Activated CD4-positive, alpha-beta T cell treated with anti-CD3 and anti-CD28 coated beads for 48 hours (primary cell): ENCODE results near the gene PPP1R37.

Experiments used
- DNase-seq: peaks from one replicate; pipeline ENCODE4 v3.0.0-alpha.2; 2020

PPP1R37 gene

DNA sequence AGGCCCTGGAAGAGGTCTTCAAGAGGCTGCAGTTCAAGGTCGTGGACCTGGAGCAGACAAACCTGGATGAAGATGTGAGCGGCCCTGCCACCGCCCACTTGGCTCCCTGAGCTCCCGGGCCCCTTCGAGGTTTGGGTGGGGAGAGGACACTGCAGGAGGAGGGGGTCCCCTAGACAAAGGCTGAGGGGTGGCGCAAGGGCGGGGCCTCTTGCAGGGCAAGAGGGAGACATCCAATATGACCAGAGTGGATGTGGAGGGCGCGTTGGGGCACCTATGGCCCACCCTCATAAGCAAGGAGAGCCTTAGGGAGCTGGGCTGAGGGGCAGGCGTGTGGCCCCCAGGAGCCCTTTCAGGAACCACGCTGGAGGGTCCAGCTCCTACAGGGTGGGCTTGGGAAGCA lies 47.6 kb downstream of the PPP1R37 start:
- no peak for DNase-seq

DNA sequence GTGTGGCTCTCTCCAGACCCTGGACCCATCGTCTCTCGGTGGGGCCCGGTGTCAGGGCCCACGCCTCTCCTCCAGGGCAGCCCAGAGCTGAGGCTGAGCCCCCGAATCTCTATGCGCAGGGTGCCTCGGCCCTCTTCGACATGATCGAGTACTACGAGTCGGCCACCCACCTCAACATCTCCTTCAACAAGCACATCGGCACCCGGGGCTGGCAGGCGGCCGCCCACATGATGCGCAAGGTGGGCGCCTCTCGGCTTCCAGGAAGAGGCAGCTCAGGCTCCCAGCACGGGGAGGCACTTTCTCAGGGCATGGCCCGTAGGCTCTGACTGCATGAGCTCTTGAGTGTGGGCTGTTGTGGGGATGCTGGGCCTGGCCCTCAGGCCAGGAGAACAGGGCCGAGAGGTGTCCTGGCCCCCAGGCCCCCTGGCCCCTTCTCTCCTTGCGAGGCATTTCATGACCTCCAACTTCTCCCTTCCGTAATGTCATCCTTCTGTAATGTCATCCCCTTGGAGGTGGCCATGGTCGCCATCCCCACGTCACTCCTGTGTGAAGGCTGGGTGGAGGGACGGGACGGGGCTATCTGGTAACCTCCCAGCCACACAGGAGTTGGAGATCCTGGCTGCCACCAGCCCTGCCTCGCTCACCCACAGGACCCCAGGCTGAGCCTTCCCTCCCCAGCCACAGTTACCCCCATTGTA lies 48.4 kb downstream of the PPP1R37 start:
- no peak for DNase-seq

DNA sequence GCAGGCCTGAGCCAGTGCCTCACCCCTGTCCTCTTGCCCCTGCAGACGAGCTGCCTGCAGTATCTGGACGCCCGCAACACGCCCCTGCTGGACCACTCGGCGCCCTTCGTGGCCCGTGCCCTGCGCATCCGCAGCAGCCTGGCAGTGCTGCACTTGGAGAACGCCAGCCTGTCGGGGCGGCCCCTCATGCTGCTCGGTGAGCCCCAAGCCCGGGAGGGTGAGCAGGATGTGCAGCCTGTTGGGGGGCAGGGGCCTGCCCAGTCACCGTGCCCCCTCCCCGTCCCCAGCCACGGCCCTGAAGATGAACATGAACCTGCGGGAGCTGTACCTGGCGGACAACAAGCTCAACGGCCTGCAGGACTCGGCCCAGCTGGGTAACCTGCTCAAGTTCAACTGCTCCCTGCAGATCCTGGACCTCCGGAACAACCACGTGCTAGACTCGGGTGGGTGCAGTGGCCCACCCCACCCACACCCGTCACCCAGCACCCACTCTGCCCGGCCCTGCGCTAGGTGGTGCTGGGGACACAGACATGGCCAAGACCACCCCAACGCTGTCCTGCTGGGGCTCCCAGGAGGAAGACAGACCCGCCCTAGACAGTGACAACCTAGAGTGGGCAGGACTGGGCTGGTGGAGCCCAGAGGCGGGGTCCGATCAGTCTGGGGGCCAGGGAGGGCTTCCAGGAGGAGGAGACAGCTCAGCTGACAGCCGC lies 49.2 kb downstream of the PPP1R37 start:
- DNase-seq = no peak

DNA sequence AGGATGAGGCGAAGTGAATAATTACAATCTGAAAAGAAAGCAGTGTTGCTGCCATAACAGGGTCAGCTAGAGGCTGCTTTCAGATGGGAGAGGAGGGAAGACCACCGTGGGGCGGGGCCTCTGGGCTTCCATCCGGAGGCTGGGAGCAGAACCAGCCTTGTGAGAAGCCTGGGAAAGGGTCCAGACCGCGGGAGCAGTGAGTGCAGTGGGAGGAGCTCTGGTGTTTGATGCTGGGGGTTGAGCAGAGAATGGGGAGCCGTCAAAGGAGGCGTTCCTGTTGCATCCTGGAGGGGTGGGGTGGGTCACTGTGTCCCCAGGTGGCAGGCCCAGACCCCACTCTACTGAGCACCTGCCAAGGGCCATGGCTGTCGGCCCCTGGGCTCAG lies 49.7 kb downstream of the PPP1R37 start:
- no peak for DNase-seq

DNA sequence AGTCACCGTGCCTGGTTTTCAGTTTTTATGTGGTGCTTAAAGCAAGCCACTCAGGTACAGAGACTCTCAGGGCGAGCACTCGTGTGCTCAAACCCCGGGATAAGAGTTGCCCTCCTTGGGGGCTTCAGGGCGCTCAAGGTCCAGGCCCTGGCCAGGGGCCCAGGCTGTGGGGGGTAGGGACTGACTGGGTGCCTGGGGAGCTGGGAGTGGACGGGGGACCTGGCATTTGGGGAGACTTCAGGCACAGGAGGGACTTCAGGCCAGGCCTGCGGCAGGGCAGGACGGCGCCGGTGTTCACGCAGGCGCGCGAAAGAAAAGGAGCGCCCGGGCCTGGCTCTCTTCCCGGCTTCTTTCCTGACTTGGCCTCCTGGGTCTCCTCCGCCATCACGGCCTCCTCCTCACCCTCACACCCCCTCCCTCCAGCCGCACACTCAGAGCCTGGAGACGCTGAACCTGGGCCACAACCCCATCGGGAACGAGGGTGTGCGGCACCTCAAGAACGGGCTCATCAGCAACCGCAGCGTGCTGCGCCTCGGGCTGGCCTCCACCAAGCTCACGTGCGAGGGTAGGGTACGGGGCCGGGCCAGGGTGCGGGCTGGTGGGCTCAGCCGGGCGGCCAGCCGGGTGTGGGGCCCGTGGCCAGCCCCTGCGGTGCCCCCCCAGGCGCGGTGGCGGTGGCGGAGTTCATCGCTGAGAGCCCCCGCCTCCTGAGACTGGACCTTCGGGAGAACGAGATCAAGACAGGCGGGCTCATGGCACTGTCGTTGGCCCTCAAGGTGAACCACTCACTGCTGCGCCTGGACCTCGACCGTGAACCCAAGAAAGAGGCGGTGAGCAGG lies 51.7 kb downstream of the PPP1R37 start:
- no peak for DNase-seq

DNA sequence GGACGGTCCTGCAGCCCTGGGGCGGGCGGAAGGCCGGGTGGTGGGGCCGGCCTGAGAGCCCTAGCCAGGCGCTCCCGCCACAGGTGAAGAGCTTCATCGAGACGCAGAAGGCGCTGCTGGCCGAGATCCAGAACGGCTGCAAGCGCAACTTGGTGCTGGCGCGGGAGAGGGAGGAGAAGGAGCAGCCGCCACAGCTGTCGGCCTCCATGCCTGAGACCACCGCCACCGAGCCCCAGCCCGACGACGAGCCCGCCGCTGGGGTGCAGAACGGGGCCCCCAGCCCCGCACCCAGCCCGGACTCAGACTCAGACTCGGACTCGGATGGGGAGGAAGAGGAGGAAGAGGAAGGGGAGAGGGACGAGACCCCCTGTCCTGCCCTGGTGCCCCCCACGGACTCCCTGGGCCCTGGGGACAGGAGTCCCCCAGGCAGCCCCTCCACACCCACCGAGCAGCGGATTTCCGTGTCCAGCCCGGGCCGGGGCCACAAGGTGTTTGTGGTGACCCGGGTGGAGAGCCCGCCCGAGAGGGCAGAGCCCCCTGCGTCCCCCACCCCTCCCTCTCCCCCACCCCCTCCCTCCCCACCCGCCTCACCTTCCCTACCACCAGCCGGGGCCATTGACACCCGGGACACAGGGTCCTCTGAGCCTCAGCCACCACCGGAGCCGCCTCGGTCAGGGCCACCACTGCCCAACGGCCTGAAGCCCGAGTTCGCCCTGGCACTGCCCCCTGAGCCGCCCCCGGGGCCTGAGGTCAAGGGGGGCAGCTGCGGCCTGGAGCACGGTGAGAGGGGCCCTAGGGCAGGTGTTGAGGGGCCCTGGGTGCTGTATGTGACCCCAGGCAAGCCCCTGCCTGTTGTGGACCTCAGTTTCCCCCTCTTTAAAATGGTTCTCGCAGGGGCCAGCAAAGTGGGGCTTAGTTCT lies 52.6 kb downstream of the PPP1R37 start:
- no peak for DNase-seq

DNA sequence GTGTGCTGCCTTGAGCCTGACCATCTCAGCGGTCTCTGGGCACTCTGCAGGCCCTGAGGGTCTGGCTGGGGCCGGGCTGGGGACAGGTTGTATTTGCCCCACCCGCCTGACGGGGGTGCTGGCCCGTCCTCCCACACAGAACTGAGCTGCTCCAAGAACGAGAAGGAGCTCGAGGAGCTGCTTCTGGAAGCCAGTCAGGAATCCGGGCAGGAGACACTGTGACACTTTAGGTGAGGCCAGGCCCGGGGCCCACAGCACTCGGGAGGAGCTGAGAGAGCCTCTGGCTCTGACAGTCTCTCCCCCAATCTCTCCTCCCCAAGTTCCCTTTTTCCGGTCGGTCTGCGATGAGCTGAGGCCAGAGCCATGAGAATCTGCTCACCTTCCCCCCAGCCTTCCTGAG lies 53.3 kb downstream of the PPP1R37 start:
- DNase-seq = no peak

DNA sequence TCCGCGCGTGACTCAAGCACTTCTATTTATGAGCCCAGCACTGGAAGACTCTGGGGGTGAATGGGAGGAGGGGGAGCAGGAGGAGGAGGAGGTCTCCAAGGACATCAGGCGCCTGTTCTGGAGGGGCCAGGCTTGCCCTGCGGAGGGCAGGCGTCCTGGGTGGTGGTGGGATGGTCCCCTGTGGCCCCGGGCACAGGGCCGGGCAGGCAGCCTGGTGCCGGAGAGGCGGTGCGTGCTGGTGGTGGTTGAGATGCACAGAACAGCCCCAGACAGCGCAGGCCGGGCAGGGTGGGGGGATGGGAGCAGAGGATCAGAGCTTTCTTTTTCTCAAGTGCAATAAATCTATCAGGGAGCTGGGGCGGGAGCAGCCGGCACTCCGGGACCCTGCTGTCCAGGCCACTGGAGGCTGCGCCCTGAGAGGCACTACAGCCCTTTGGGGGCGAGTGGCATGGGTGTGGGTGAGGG lies 53.8 kb downstream of the PPP1R37 start:
- no peak for DNase-seq

DNA sequence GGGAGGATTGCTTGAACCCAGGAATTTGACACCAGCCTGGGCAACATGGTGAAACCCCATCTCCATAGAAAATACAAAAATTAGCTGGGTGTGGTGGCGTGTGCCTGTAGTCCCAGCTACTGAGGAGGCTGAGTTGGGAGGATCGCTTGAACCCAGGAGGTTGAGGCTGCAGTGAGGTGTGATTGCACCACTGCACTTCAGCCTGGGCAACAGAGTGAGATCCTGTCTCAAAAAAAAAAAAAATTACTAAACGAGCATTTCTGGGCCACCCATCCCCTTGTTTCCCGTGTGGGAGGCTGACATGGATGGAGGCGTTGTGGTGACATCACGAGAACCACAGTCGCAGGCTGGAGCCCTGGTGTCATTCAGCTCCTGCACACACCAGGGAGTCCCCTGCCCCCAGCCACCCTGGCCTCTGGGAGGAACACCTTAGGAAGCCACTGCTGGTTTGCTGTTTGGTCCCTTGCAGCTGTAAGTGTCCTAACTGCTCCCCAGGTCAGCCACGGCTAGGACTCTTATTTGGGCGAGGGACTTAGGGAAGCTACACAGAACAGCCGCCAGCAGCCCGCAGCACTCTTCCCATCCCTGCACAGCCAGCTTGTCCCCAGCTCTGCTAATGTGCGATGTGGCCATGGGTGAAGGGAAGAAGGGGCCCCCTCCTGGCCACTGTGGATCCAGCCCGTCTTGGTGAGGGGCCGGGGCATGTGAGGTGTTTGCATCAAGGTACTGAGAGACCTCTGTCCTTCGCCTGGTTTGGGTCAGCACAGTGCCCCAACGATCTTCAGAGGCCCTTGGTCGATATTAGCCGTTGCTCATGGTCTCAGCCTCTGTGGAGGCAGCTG lies 55.1 kb downstream of the PPP1R37 start:
- no peak for DNase-seq

DNA sequence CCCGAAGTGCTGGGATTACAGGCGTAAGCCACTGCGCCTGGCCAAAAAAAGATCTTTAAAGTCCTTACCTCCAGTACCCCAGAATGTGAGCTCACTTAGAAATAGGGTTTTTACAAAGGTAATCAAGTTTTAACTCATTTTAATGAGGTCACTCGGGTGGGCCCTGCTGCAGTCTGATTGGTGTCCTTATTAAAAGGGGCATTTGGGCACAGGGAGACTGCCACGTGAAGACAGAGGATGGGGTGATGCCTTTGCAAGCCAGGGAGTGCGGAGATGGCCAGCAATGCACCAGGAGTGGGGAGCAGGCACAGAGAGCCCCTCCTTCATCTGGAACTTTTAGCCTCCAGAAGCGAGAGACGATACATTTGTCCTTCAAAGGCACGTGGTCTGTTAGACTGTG lies 56.1 kb downstream of the PPP1R37 start:
- DNase-seq = no peak

DNA sequence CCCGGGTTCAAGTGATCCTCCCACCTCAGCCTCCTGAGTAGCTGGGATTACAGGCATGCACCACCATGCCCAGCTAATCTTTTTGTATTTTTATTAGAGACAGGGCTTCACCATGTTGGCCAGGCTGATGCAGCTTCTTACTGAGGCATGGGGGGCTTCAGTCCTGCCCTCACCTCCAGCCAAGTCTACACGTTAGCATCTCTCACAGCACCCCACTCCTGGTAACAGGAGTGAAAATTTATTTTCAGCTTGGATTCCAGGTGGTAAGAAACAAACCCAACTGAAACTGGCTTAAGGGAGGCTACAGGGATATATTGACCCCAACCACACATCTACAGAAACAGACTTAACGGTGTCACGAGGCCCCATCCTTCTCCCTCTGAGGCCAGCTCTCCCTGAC lies 57.2 kb downstream of the PPP1R37 start:
- no peak for DNase-seq

DNA sequence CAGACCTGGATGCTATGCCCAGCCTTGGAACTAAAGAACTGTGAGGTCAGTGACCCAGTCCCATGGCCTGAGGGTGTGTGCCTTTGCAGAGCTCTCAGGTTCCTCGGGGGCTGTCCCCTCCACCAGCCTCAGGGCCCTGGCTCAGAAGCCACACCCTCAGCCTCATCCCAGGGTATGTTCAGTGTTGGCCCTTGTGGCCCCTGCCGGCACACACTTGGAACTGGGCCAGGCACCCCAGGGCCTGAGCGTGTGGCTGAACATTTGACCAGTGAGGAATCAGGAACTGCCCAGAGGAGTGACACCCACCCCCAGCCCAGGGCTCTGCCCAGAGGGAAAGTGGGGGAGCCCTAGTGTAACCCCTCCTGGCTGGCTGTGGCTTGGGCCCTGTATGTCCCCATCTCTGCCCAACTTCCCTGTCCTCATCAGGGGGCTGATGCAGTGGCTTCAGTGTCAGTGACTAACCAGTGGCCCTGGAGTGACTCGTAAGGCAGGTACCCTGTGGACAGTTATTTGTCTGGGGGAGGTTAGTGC lies 57.8 kb downstream of the PPP1R37 start:
- no peak for DNase-seq

DNA sequence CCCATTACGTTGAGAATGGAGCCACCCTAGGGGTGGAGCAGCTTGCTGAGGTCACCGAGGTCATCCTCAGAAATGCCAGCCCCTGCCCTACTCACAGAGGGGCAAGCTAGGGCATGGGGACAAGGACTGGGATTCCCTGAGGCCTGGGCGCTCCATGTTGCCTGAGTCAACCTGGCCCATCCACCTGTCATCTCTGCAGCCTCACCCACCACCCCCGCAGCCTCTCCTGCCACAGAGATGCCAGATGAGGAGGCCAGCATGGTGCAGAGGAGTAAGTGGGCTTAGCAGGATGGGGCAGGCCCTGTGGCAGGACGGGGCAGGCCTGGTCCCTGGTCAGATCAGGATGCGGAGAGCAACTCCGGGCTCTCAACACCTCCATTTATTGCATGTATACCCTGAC lies 58.3 kb downstream of the PPP1R37 start:
- no peak for DNase-seq

DNA sequence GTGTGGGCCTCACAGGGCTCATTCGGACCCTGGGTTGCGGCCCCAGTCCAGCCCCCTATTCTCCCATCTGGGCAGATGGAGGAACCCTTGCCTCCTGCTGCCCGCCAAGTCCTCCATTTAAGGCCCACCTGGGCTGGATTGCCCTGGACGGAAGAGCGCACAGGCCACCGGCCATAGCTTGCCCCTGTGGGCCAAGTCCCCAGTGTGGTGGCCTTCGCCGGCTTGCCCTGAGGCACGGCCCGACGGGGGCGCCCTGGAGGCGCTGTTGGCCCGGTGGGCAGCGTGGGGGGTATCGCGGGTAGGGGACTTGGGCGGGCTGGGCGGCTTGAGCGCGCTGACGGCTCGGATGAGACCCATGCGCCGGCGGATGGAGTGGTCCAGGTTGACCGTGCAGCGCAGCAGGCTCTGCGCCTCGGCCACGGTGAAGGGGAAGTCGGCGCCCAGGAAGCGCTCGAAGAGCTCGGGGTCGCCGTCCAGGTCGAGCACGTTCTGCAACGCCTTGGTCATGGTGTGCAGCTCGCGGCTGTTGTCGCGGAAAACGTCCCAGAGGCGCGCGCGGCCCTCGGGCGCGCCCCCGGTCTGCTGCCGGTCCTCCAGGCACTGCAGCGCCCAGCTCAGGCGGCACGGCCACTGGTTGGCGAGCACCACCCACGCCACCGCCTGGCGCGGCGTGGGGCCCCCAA lies 59.0 kb downstream of the PPP1R37 start:
- DNase-seq = no peak

DNA sequence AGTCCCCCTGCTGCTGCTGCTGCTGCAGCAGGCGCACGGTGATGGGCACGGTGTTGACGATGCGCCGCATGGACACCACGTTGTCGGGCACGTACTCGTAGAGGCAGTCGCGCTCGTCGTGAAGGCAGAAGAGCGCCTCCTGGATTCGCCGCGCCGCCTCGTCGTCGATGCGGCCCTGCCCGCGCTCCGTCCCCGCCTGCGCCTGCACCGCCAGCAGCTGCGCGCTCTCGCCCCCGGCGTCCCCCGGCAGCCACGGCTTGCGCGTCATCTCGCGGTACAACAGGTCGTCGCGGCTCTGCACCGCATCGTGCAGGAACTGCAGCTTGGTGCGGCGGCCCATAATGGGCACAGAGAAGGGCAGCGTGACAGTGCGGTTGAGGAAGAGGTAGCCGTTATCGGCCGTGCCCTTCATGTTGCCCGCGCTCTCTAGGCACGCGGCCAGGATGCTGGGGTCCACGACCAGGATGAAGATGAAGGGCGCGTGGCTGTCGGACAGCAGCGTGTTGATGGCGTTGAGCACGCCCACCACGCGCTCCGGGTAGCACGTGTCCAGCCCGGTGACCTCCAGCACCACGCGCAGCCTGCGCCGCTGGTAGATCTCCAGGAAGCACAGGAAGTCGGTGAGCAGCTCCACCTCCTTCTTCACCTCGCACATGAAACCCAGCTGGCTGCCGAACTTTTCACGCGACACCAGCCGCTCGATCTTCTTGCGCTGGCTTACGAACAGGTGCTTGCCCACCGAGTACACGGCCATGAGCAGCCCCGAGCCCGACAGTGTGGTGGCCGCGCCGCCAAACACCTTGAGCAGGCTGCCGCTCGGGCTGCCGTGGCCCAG lies 59.7 kb downstream of the PPP1R37 start:
- peak; percentile 60 for DNase-seq

DNA sequence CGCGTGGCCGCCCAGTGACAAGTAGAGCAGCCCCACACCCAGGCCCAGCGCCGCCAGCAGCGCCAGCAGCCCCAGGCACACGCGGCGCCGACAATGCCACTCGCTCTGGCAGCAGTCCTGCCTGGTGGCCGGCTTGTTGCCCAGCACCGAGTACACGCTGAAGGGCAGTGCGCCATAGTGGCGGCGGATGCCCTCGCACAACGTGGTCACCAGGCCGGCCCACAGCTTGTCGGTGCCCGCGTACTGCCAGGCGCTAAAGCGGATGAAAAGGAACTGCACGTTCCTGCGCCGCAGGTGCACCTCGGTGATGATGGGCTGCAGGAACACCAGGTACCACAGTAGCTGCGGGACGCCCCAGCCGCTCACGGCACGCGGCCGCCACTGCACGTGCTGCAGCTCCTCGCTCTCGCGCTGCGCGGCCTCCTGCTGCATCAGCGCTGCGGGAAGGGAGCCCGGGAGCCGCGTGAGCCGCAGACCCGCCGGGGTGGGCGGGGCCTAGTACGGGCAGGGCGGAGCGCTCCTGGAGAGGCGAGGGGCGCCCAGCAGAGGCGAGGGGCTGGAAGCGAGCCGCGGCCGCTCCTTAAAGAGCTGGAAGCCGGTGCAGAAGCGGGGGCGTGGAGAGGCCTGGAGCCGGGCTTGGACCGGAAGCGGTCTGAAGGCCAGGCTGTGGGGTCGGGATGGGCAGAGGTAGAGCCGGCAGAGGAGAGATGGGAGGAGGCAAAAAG lies 60.5 kb downstream of the PPP1R37 start:
- DNase-seq = peak; percentile 54

DNA sequence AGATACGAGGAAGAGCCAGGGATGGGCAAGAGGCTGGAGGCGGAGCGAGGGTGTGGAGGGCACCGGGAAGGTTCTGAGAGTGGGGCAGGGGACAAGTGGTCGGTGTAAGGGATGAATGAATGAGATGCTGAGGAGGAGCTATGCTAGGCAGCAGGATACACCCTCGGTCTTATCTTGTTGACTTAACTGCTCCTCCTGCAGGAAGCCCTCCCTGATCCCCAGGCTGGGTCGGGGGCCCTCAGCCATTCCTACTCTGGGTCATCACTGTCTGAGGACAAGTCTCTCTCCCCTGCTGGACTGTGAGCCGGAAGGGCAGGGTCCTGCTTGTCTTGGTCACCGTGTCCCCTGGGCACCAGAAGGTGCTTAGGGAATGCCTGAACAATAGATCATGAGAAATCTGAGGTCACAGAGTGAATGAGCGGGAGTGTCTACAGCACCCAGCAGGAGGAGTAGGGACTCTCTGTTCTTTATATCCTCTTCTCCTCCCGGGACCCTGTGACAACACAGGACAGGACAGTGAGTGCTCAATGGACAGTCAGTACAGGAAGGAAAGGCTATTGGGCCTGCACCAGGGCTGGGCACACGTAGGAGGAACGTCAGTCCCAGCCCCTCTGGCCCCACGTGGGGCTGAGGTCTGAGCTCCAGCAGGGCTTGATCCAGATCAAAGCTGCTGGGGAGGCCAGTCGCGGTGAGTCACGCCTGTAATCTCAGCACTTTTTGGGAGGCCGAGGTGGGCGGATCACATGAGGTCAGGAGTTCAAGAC lies 61.3 kb downstream of the PPP1R37 start:
- peak; percentile 42 for DNase-seq

DNA sequence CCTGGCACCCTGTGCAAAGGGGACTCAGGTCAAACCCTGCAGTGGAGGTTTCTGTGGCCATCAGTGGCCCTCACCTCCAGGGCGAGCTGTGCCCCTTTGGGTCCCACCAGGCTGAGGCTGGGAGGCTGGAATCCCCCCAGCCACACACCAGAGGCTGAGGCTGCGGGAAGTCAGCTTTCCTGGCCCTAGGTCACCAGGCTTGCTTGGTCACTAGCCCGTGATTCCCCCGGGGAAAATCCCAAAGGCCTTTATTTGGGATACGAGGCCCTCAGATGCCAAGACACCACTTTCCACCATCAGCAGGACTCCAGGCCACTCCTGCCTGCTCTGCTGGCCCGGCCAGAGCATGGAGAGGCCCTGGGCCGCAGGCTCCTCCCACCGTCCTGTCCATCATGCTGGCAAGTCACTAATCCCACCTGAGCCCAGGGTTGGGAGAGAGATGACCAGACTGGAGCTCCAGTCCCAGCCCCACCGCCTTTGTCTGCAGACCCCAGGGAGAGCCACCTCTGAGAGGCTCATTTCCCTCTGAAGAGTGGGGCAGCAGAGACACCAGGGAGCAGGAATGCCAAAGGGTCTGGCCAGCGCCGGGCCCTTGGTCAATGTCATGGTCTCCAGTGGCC lies 63.1 kb downstream of the PPP1R37 start:
- no peak for DNase-seq
